Endodermal cell (in vitro differentiated cells): ENCODE measurements around the gene RPIA. TPM values are rescaled to one million over a fixed set of nuclear protein-coding genes. Genes with fewer than 3 reads are reported as not detected.

Source experiments
- DNase-seq: peaks from one replicate; pipeline ENCODE4 v3.0.0-alpha.2; 2017
- H3K27ac ChIP-seq: 2 replicates; pipeline ENCODE4 v1.5.1; 2013; ENCODE audit warnings: mild to moderate bottlenecking, low read depth, low read length, moderate library complexity
- H3K27me3 ChIP-seq: 2 replicates; pipeline ENCODE4 v1.6.1; 2013; ENCODE audit warnings: mild to moderate bottlenecking, low read length, moderate library complexity; ENCODE audit not compliant: insufficient read depth, control insufficient read depth, poor library complexity, severe bottlenecking
- H3K36me3 ChIP-seq: 2 replicates; pipeline ENCODE4 v1.7.0; 2013; ENCODE audit warnings: mild to moderate bottlenecking, low read length, moderate library complexity; ENCODE audit not compliant: control insufficient read depth, insufficient read depth
- H3K4me1 ChIP-seq: one replicate; pipeline ENCODE4 v1.7.0; 2013; ENCODE audit warnings: low read length; ENCODE audit not compliant: control insufficient read depth, insufficient read depth
- H3K4me3 ChIP-seq: 2 replicates; pipeline ENCODE4 v1.5.1; 2013; ENCODE audit warnings: mild to moderate bottlenecking, low read length, moderate library complexity
- H3K9ac ChIP-seq: 2 replicates; pipeline ENCODE4 v1.6.1; 2013; ENCODE audit warnings: mild to moderate bottlenecking, low read length, moderate library complexity; ENCODE audit not compliant: poor library complexity, severe bottlenecking; ENCODE audit errors: extremely low read depth
- H3K9me3 ChIP-seq: 2 replicates; pipeline ENCODE4 v1.6.1; 2013; ENCODE audit warnings: mild to moderate bottlenecking, low read length, moderate library complexity; ENCODE audit not compliant: control insufficient read depth
- H3K27ac Mint-ChIP-seq: 2 replicates; pipeline ENCODE4 v1.8.0; 2020; ENCODE audit warnings: mixed read lengths
- H3K27me3 Mint-ChIP-seq: 2 replicates; pipeline ENCODE4 v1.8.0; 2021; ENCODE audit warnings: mild to moderate bottlenecking, mixed read lengths; ENCODE audit not compliant: insufficient read depth
- H3K36me3 Mint-ChIP-seq: 2 replicates; pipeline ENCODE4 v1.8.0; 2020; ENCODE audit warnings: low read depth, mixed read lengths
- H3K4me1 Mint-ChIP-seq: 2 replicates; pipeline ENCODE4 v1.8.0; 2020; ENCODE audit warnings: mixed read lengths
- H3K4me3 Mint-ChIP-seq: 2 replicates; pipeline ENCODE4 v1.8.0; 2020; ENCODE audit warnings: mild to moderate bottlenecking, moderate library complexity, mixed read lengths
- H3K9me3 Mint-ChIP-seq: 2 replicates; pipeline ENCODE4 v1.8.0; 2020; ENCODE audit warnings: mild to moderate bottlenecking, mixed read lengths
- CTCF ChIP-seq: fragments of 200-600 bp; sonication (generic); conservative IDR thresholded peaks from 2 replicates; pipeline ENCODE4 v1.5.0; 2021; ENCODE audit warnings: antibody characterized with exemption, mild to moderate bottlenecking
- WGBS, 2 experiments: methylation state at CpG; one replicate each; pipeline versions ENCODE4 v1.1.5 to v1.1.7; 2013; ENCODE audit warnings: missing lambda C conversion rate in 2 of 2, mixed read lengths in 1 of 2; ENCODE audit not compliant: insufficient coverage in 1 of 2, insufficient read length in 1 of 2; 5-methylcytosine and 5-hydroxymethylcytosine counted together
- total RNA-seq, 2 donors: library from RNA; stranded (reverse); fragmentation: NEBNext Ultra II Directional in 1 of 2; extraction: Animal tissue kit (Norgen Biotek cat#: 25700) in 1 of 2; gene quantifications; 2 replicates in 1 of 2; 3 replicates in 1 of 2; pipeline ENCODE4 v1.2.1, GENCODE V29; 2021

Gene RPIA
- total RNA-seq, 2 donors from 2014 or later: 16.2 to 26.0 TPM

- peaks cover 4% of the 10 kb centered on the region for H3K4me1 Mint-ChIP-seq
- H3K27me3 ChIP-seq: peaks cover 22% of the 10 kb centered on the region
- H3K9me3 Mint-ChIP-seq: no peaks in the 10 kb centered on the region
- no peaks in the 10 kb centered on the region for H3K9me3 ChIP-seq
- peaks cover 29% of the 10 kb centered on the region for H3K27me3 Mint-ChIP-seq
- no peak overlapping the region for H3K4me3 ChIP-seq
- WGBS, 2 experiments: 63 to 76% methylated on average over 5 to 11 of the region's 11 CpGs
- H3K4me1 ChIP-seq: no peaks in the 10 kb centered on the region
- no peak overlapping the region for H3K4me3 Mint-ChIP-seq
- DNase-seq: peak; percentile 47
- no peaks in the 10 kb centered on the region for H3K36me3 ChIP-seq
- H3K27ac ChIP-seq: no peak overlapping the region
- no peak overlapping the region for H3K27ac Mint-ChIP-seq
- TF ChIP-seq CTCF: peak; percentile 95
- H3K9ac ChIP-seq: no peak overlapping the region
- H3K36me3 Mint-ChIP-seq: no peaks in the 10 kb centered on the region
Observed at GRCh38 chr2:88671786-88672427, 19.6 kb upstream of the RPIA start.

- Histone ChIP-seq H3K9ac (no peak overlapping the region), H3K4me3 (no peak overlapping the region), H3K27ac (no peak overlapping the region), H3K9me3 (no peaks in the 10 kb centered on the region), H3K27me3 (peaks cover 12% of the 10 kb centered on the region), H3K36me3 (no peaks in the 10 kb centered on the region), H3K4me1 (no peaks in the 10 kb centered on the region)
- DNase-seq: no peak
- no peaks in the 10 kb centered on the region for H3K36me3 Mint-ChIP-seq
- WGBS, 2 experiments: 100% methylated on average over 1 of the region's 1 CpG; no CpG with 5 or more reads in 1 of the 2 experiments
- no peak overlapping the region for H3K27ac Mint-ChIP-seq
- peaks cover 4% of the 10 kb centered on the region for H3K4me1 Mint-ChIP-seq
- no peak overlapping the region for H3K4me3 Mint-ChIP-seq
- no peaks in the 10 kb centered on the region for H3K9me3 Mint-ChIP-seq
- no peak for TF ChIP-seq CTCF
- H3K27me3 Mint-ChIP-seq: peaks cover 18% of the 10 kb centered on the region
Observed at GRCh38 chr2:88673363-88673762, 18.1 kb upstream of the RPIA start.

GRCh38 chr2:88680266-88680902, 11.1 kb upstream of the RPIA start:
- Histone ChIP-seq H3K4me1 (no peaks in the 10 kb centered on the region), H3K27me3 (no peaks in the 10 kb centered on the region), H3K27ac (no peak overlapping the region), H3K9me3 (peaks cover 53% of the 10 kb centered on the region), H3K36me3 (no peaks in the 10 kb centered on the region), H3K4me3 (no peak overlapping the region), H3K9ac (no peak overlapping the region)
- DNase-seq: no peak
- no peak overlapping the region for H3K27ac Mint-ChIP-seq
- no peak overlapping the region for H3K4me3 Mint-ChIP-seq
- H3K4me1 Mint-ChIP-seq: peaks cover 4% of the 10 kb centered on the region
- H3K36me3 Mint-ChIP-seq: peaks cover 3% of the 10 kb centered on the region
- WGBS, 2 experiments: 94 to 95% methylated on average over 3 to 7 of the region's 7 CpGs
- peaks cover 23% of the 10 kb centered on the region for H3K27me3 Mint-ChIP-seq
- no peak for TF ChIP-seq CTCF
- peaks cover 50% of the 10 kb centered on the region for H3K9me3 Mint-ChIP-seq
